GM18870 (cell line): Measurements from ENCODE around the gene MTLN.
A peak's percentile ranks its signal among the peaks of the same experiment; 100 is the strongest.
"Not testable (repeated sequence)": the region's sequence is repeated elsewhere in the genome, so short reads cannot be mapped to it uniquely, and the experiment has no call there.

ENCODE experiments used
- ATAC-seq: cut with Tn5 transposase; IDR thresholded peaks from one replicate; pipeline ENCODE4 v1.9.1; 2021; ENCODE audit warnings: moderate library complexity; ENCODE audit not compliant: unreplicated experiment

Gene MTLN

GRCh38 chr2:110204408-110205385 is 7.7 kb downstream of the MTLN start, which contains the start of gene NPHP1:
TSS of gene NPHP1 (minus strand) at chr2:110205013. CDS start at chr2:110204968, 45 bp downstream.
- ATAC-seq: peak; percentile 85

GRCh38 chr2:110198016-110198415 is 14.3 kb downstream of the MTLN start:
- ATAC-seq: no peak

- ATAC-seq: no peak
Observed at GRCh38 chr2:110197452-110197851, 14.9 kb downstream of the MTLN start.

GRCh38 chr2:110190169-110190568 is 22.2 kb downstream of the MTLN start:
- ATAC-seq: not testable (repeated sequence)

GRCh38 chr2:110182449-110182848 is 29.9 kb downstream of the MTLN start:
- no peak for ATAC-seq

GRCh38 chr2:110180036-110180435 is 32.3 kb downstream of the MTLN start:
- no peak for ATAC-seq

- no peak for ATAC-seq
Observed at GRCh38 chr2:110173523-110173922, 38.8 kb downstream of the MTLN start.

- ATAC-seq: no peak
Observed at GRCh38 chr2:110172506-110172905, 39.8 kb downstream of the MTLN start.

GRCh38 chr2:110170102-110170501 is 42.2 kb downstream of the MTLN start:
- no peak for ATAC-seq

GRCh38 chr2:110167326-110168000 is 44.9 kb downstream of the MTLN start:
- no peak for ATAC-seq

- no peak for ATAC-seq
Observed at GRCh38 chr2:110166266-110166665, 46.1 kb downstream of the MTLN start.
